Subcutaneous abdominal adipose tissue (tissue), 5 donors: ENCODE measurements around the gene EFNA4.

ENCODE experiments used
- H3K27ac ChIP-seq: one replicate; pipeline ENCODE4 v1.7.0; 2013; ENCODE audit warnings: low read depth, mild to moderate bottlenecking, inconsistent platforms, low read length, moderate library complexity
- H3K27me3 ChIP-seq, 5 donors: one replicate each; pipeline ENCODE4 v1.7.0; 2013; ENCODE audit warnings: low read length in 5 of 5, inconsistent platforms in 1 of 5; ENCODE audit not compliant: control insufficient read depth in 5 of 5, insufficient read depth in 4 of 5
- H3K36me3 ChIP-seq, 5 donors: one replicate each; pipeline ENCODE4 v1.7.0; 2013; ENCODE audit warnings: low read length in 5 of 5; ENCODE audit not compliant: control insufficient read depth in 5 of 5, insufficient read depth in 5 of 5
- H3K4me1 ChIP-seq, 5 donors: one replicate each; pipeline ENCODE4 v1.7.0; 2013; ENCODE audit warnings: low read length in 5 of 5, mild to moderate bottlenecking in 3 of 5, moderate library complexity in 1 of 5; ENCODE audit not compliant: control insufficient read depth in 5 of 5, insufficient read depth in 5 of 5
- H3K4me3 ChIP-seq, 5 donors: one replicate each; pipeline ENCODE4 v1.7.0; 2013; ENCODE audit warnings: low read length in 5 of 5, low read depth in 1 of 5
- H3K9ac ChIP-seq, 5 donors: one replicate each; pipeline ENCODE4 v1.7.0; 2013; ENCODE audit warnings: low read length in 5 of 5, mild to moderate bottlenecking in 4 of 5, moderate library complexity in 3 of 5
- H3K9me3 ChIP-seq, 5 donors: one replicate each; pipeline ENCODE4 v1.7.0; 2013; ENCODE audit warnings: low read length in 5 of 5; ENCODE audit not compliant: control insufficient read depth in 5 of 5
- donor health status: healthy.
- donor health status: healthy.
- donor health status: healthy.
- donor health status: healthy.
- donor health status: healthy.

The EFNA4 gene

DNA sequence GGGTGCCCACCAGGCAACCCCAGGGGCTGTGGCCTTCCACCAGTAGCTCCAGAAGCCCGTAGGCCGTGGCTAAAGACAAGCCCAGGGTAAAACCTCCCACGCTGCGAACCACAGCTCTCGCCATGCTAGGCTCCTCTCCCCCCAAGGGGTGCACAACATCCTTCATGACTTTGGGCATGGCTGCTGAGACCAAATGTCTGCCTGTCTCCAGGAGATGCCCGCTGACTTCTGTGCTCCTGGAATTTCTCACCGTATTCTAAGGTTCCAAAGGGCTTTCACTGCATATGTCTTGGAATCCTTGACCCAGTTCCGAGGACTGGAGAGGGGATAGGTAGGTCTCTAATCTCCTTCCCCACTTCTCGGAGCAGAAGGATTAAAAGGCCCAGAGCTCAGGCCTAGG lies 30.0 kb upstream of the EFNA4 start, which contains the start of the genes DCST1 and DCST2:
Gene DCST1 (plus strand): TSS at position 301 of the 400 bp plus-strand sequence. CDS start 213 bp downstream, outside the sequence.
Gene DCST2 (minus strand): TSS at position 258 of the 400 bp plus-strand sequence. CDS start 80 bp downstream, at position 178.
- Histone ChIP-seq H3K9me3 (no peaks in the 10 kb centered on the region), H3K9ac (no peak within 1 kb of the TSS), H3K4me1 (peaks cover 0 to 17% (median 11%) of the 10 kb centered on the region in 5 donors), H3K4me3 (no peak within 1 kb of the TSS), H3K36me3 (no peaks in the 10 kb centered on the region), H3K27ac (no peak within 1 kb of the TSS), H3K27me3 (no peaks in the 10 kb centered on the region)

DNA sequence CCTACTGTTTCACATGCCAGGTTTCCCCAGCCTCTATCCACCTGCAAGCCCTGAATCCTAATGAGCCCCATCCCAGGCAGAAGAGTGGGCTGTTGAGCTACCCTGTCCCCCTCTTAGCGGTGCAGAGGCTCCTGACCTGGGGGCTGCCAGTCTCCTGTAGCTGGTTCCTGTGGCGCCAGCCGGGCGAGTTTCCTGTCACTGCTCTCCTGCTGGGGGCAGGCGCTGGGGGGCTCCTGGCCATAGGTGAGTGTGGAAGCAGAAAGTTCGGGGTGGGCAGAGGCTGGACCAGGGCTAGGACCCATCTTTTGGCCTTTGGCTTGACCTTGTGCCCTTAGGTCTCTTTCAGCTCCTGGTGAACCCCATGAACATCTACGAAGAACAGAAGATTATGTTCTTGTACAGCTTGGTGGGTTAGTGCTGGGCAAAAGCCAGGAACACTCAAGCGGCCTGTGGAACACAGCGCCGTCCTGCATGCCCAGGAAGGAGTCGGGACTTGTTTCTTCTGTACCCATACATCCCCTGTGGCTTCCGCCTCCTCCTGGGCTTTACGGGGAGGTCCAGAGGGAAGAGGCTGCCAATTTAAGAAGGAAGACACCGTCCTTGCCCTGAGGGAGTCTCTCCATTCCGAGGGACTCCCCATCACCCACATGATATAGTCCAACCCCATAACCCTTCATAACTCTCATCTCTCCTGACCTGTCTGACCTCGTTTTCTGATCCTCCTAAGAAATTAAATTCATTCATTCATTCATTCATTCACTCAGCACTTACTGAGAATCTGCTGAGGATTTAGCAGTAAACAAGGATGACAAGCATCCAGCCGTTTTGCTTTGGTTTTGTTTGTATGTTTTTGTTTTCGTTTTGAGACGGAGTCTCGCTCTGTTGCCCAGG lies 29.0 kb upstream of the EFNA4 start:
- Histone ChIP-seq H3K27ac (no peak overlapping the region), H3K36me3 (no peaks in the 10 kb centered on the region), H3K4me1 (peaks cover 0 to 23% (median 18%) of the 10 kb centered on the region in 5 donors), H3K9ac (no peak overlapping the region), H3K4me3 (no peak overlapping the region), H3K27me3 (no peaks in the 10 kb centered on the region), H3K9me3 (no peaks in the 10 kb centered on the region)

DNA sequence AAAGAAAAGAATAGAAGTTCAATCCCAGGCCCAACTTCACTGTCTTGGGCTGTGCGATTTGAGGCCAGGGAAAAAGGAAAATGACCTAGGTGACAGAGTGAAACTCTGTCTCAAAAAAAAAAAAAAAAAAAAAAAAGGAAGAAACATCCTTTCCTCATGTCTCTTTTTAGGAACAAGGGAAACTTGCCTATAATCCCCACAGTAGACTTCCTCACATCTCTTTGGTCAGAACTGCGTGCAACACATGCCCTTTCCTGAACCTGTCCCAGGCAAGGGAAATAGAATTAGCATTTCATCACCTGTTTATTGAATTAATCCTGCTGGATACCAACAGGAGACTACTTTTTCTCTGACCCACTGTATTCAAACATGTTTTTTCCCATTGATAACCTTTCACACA lies 27.6 kb upstream of the EFNA4 start:
- H3K9me3 ChIP-seq, result no peaks in the 10 kb centered on the region
- H3K9ac ChIP-seq, result no peak overlapping the region
- no peak overlapping the region for H3K27ac ChIP-seq
- H3K4me1 ChIP-seq, result peaks cover 0 to 23% (median 18%) of the 10 kb centered on the region in 5 donors
- no peaks in the 10 kb centered on the region for H3K27me3 ChIP-seq
- no peaks in the 10 kb centered on the region for H3K36me3 ChIP-seq
- H3K4me3 ChIP-seq, result no peak overlapping the region

DNA sequence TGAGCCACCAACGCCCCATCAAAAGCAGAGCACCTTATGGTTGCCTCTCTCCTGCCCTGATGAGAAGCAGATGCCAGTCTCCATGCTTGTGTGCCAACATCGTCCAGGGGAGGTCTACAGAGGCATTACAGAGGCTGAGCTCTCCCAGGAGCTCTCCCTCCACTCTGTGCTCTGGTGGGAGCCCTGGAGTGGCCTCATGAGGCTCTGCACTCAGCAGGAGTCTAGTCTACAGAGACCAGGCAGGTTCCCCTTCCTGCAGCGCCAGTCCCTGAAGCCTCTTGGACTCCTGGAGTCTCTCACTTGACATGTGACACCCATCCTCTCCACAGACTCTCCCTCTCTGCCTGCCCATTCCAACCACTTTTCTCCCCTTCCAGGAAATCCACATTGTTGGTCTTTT lies 26.5 kb upstream of the EFNA4 start:
- H3K4me1 ChIP-seq, result peaks cover 0 to 23% (median 18%) of the 10 kb centered on the region in 5 donors
- H3K36me3 ChIP-seq, result no peaks in the 10 kb centered on the region
- H3K27ac ChIP-seq, result no peak overlapping the region
- no peaks in the 10 kb centered on the region for H3K27me3 ChIP-seq
- H3K9ac ChIP-seq, result no peak overlapping the region
- H3K4me3 ChIP-seq, result no peak overlapping the region
- no peaks in the 10 kb centered on the region for H3K9me3 ChIP-seq

DNA sequence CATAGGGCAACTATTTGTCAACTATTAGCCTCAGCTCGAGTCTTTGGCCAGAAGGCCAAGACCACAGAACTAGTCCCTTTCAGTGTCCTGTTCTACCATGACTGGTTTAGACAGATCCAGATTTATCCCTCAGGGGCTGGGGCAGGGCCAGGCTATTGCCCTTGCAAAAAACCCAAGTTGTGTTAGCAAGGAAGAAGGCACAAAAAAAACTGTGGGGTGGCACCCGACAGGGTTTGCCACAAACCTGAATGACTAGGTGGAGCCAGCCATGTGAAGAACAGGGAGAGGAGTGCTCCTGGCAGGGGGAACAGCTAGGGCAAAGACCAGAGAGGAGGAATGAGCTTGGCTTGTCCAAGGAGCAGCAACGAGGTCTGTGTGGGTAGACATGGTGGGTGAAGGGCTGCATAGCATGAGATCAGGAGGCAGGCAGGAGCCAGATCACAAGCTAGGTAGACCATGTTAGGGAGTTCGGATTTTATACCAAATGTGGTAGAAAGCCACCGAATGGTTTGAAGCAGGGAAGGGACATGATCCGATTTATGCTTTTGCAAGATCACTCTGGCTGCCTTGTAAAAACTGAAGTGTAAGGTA lies 25.6 kb upstream of the EFNA4 start:
- Histone ChIP-seq H3K9me3 (no peaks in the 10 kb centered on the region), H3K36me3 (no peaks in the 10 kb centered on the region), H3K4me1 (peaks cover 0 to 23% (median 18%) of the 10 kb centered on the region in 5 donors), H3K27me3 (no peaks in the 10 kb centered on the region), H3K9ac (no peak overlapping the region), H3K4me3 (no peak overlapping the region), H3K27ac (no peak overlapping the region)

DNA sequence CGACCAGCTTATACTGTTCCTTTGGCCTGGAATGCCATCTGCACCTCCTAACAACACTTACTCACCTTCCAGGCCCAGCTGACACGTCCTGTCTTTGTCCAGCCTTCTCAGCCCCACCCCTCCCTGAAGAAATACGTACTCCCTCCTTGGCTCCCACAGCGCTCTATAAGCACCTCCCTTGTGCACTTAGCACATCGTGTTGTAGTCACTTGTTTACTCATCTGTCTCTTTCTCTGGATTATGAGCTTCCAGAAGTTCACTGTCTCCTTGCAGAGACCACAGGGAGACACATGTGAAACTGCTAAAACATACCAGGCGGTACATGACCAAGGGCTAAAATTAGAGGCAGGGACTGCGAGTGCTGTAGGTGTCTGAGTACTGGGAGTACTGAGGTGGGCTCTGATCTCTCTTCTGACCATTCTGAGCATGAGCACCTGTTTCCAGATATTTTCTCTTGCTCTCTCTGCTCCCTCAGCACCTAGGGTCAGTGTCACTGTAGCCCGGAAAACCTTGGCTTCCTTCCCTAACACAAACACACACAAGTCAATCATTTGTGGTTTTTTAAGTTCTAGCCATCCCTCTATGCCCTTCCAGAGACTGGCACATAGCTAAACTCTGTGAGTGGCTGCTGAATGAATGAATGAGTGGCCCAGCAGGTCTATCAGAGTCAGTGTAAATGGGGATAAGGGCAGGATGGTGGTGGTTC lies 24.8 kb upstream of the EFNA4 start:
- Histone ChIP-seq H3K9ac (no peak overlapping the region), H3K9me3 (no peaks in the 10 kb centered on the region), H3K27me3 (no peaks in the 10 kb centered on the region), H3K36me3 (no peaks in the 10 kb centered on the region), H3K27ac (no peak overlapping the region), H3K4me1 (peaks cover 0 to 23% (median 18%) of the 10 kb centered on the region in 5 donors), H3K4me3 (no peak overlapping the region)

DNA sequence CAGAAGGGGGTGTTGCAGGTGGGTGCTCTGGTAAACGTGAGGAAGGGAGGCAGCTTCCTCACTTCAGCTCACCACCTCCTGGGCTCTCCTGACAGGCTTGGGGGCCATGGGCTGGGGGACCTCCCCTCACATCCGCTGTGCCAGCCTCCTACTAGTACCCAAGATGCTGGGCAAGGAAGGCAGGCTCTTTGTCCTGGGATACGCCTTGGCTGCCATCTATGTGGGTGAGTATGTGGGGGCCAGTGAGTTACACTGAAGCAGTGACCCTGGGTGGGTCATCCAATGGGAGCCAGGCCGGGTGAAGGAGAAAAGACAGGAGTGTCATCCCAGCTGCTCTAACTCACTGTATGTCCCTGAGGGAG lies 24.3 kb upstream of the EFNA4 start:
- no peaks in the 10 kb centered on the region for H3K36me3 ChIP-seq
- H3K4me3 ChIP-seq, result no peak overlapping the region
- peaks cover 0 to 23% (median 18%) of the 10 kb centered on the region in 5 donors for H3K4me1 ChIP-seq
- H3K9ac ChIP-seq, result no peak overlapping the region
- no peaks in the 10 kb centered on the region for H3K9me3 ChIP-seq
- no peaks in the 10 kb centered on the region for H3K27me3 ChIP-seq
- H3K27ac ChIP-seq, result no peak overlapping the region

DNA sequence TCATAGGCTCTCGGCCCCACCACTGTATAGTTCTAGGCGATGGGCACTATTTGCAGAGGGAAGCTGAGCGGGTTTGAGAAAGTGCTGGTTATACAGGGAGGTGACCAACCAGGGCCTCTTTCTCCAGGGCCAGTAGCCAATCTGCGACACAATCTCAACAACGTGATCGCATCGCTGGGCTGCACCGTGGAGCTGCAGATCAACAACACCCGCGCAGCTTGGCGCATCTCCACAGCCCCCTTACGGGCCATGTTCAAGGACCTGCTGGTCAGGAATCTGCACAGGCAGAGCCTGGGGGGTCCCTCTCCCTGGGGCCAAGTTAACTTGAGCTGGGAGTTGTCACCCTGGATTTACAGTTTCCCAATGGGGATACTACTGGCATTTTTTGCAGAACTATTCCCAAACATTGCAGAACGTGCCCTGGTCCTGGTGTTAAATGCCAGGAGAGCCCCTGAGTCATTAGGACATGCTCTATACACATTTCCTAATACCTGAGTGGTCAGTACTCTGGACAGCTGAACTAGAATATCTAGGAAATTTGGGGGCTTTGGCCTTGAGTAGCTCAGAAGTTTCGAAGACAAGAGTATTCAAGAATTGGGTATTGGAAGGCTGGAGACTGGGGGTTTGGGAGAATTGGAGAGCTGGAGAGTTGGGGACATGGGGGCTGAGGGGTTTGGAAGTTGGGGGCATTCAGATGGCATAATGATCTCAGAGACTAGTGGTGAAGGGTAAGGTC lies 23.0 kb upstream of the EFNA4 start:
- H3K9ac ChIP-seq, result no peak overlapping the region
- H3K27me3 ChIP-seq, result no peaks in the 10 kb centered on the region
- H3K4me1 ChIP-seq, result peaks cover 5 to 34% (median 28%) of the 10 kb centered on the region in 5 donors

DNA sequence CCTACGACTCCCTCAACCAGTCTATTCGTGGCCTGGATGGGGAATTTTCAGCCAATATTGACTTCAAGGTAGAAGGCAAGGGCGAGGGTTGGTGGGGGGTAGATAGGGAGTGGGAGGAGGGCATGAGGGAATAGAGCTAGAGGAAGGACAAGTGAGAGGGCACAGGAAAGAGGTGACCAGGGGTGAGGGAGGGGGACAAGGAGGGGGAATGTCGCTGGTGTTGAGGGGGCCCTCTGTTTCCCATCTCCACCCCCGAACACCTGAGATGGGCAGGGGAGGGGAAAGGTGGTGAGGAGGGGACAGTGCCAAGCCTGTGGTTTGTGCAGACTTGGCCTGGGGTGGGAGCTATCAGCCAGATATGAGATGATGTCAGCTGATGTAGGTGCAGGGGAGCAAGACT lies 20.8 kb upstream of the EFNA4 start:
- no peaks in the 10 kb centered on the region for H3K27me3 ChIP-seq
- no peak overlapping the region for H3K27ac ChIP-seq
- no peaks in the 10 kb centered on the region for H3K9me3 ChIP-seq
- H3K4me3 ChIP-seq, result no peak overlapping the region
- peaks cover 5 to 20% (median 17%) of the 10 kb centered on the region in 5 donors for H3K4me1 ChIP-seq
- H3K36me3 ChIP-seq, result no peaks in the 10 kb centered on the region
- no peak overlapping the region for H3K9ac ChIP-seq

More for the DNA sequence above, 23.0 kb upstream of the EFNA4 start:
- H3K4me3 ChIP-seq, result no peak overlapping the region
- no peak overlapping the region for H3K27ac ChIP-seq
- no peaks in the 10 kb centered on the region for H3K9me3 ChIP-seq
- H3K36me3 ChIP-seq, result no peaks in the 10 kb centered on the region
